Activated naive CD8-positive, alpha-beta T cell treated with anti-CD3 and anti-CD28 coated beads, Interleukin-2, amount 10 ng/mL, durations not matched to agents 7 days and 5 days (primary cell): ENCODE measurements around the gene CASP14. TPM values are rescaled to one million over a fixed set of nuclear protein-coding genes. Genes with fewer than 3 reads are reported as not detected.
"Not testable (repeated sequence)": the region's sequence is repeated elsewhere in the genome, so short reads cannot be mapped to it uniquely, and the experiment has no call there.

Experiments used
- ATAC-seq: fragments of 150-1000 bp; cut with Tn5 transposase; one replicate; pipeline ENCODE4 v1.10.0; 2021; ENCODE audit warnings: low read depth, moderate library complexity
- POLR2A ChIA-PET: fragments of 350-600 bp; sonication (Branson Sonifier 250); formaldehyde crosslinking; loops from one replicate; lab custom pipeline; 2021; ENCODE audit warnings: antibody characterized with exemption; lab: Charles Lee
- DNase-seq: peaks from one replicate; pipeline ENCODE4 v3.0.0; 2021
- H3K27ac Mint-ChIP-seq: one replicate; pipeline ENCODE4 v1.8.0; 2022; ENCODE audit warnings: mild to moderate bottlenecking, mixed read lengths
- H3K27me3 Mint-ChIP-seq: one replicate; pipeline ENCODE4 v1.8.0; 2022; ENCODE audit warnings: mild to moderate bottlenecking, moderate library complexity, mixed read lengths
- H3K36me3 Mint-ChIP-seq: one replicate; pipeline ENCODE4 v1.8.0; 2021; ENCODE audit warnings: mild to moderate bottlenecking, mixed read lengths
- H3K4me1 Mint-ChIP-seq: one replicate; pipeline ENCODE4 v1.8.0; 2021; ENCODE audit warnings: mixed read lengths
- H3K4me3 Mint-ChIP-seq: one replicate; pipeline ENCODE4 v1.8.0; 2022; ENCODE audit warnings: mild to moderate bottlenecking, moderate library complexity, mixed read lengths
- H3K9me3 Mint-ChIP-seq: one replicate; pipeline ENCODE4 v1.8.0; 2021; ENCODE audit warnings: mixed read lengths
- total RNA-seq, 2 experiments: library from RNA; stranded (reverse); gene quantifications; one replicate each; pipeline ENCODE4 v1.2.3, GENCODE V29; 2021

Gene CASP14
- total RNA-seq, 2 experiments from 2014 or later = not detected

DNA sequence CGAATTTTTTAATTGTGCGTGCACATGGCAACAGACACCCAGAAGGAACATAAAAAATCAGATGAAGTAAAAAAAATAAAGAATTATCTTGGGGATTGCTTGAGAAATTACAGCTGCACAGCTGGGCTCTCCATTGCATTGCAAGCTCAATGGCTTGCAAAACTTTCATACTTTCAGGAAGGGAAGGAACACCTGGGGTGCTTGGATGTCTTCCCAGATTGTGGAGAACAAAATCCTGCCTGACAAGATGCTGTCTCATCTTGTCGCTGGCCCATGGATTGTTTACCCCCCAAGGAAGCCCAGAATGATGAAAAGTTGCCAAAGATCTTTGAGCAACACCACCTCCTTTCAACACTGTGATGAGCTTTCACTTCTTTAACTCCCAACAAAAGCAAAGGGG is 11.0 kb upstream of the CASP14 start:
- H3K9me3 Mint-ChIP-seq = no peaks in the 10 kb centered on the region
- no peaks in the 10 kb centered on the region for H3K27me3 Mint-ChIP-seq
- H3K4me1 Mint-ChIP-seq = no peaks in the 10 kb centered on the region
- POLR2A ChIA-PET = no interaction called here
- no peaks in the 10 kb centered on the region for H3K36me3 Mint-ChIP-seq
- ATAC-seq = no peak
- H3K27ac Mint-ChIP-seq = no peak overlapping the region
- no peak for DNase-seq
- H3K4me3 Mint-ChIP-seq = no peak overlapping the region

DNA sequence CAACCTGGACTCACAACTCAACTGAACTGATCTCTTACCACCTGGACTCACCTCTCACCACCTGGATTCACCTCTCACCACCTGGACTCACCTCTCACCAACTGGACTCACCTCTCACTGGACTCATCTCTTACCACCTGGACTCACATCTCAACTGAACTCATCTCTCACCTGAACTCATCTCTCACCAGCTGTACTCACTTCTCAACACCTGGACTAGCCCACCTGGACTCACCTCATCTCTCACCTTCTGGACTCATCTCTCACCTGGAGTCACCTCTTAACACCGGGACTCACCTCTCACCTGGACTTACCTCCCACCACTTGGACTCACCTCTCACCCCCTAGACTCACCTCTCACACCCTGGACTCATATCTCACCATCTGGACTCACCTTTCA is 7.3 kb upstream of the CASP14 start:
- H3K9me3 Mint-ChIP-seq = no peaks in the 10 kb centered on the region
- DNase-seq = no peak
- no peak overlapping the region for H3K4me3 Mint-ChIP-seq
- no peak overlapping the region for H3K27ac Mint-ChIP-seq
- no peak for ATAC-seq
- POLR2A ChIA-PET = no interaction called here
- no peaks in the 10 kb centered on the region for H3K4me1 Mint-ChIP-seq
- H3K36me3 Mint-ChIP-seq = no peaks in the 10 kb centered on the region
- H3K27me3 Mint-ChIP-seq = peaks cover 2% of the 10 kb centered on the region

DNA sequence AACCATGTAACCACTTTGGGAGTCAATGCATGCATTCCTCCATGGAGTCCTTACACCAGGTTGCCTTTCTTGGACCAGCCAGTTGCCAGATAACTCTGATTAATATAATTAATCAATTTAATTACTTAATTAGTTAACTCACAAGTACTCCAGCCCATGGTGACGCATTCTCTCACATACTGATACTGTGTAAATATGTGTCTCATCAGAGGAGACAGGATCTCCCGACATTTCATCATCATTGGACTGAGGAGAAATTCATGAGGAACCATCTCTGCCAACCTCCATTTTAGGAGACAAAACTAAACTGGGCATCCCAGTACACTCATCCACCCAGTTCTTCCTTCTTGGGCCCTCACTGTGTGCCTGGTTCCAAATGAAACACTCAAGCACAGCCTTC is 6.5 kb upstream of the CASP14 start:
- Mint-ChIP-seq H3K36me3 (no peaks in the 10 kb centered on the region), H3K9me3 (no peaks in the 10 kb centered on the region), H3K4me3 (no peak overlapping the region), H3K4me1 (no peaks in the 10 kb centered on the region), H3K27me3 (peaks cover 2% of the 10 kb centered on the region), H3K27ac (no peak overlapping the region)
- POLR2A ChIA-PET = no interaction called here
- ATAC-seq (no peak), DNase-seq (no peak)

DNA sequence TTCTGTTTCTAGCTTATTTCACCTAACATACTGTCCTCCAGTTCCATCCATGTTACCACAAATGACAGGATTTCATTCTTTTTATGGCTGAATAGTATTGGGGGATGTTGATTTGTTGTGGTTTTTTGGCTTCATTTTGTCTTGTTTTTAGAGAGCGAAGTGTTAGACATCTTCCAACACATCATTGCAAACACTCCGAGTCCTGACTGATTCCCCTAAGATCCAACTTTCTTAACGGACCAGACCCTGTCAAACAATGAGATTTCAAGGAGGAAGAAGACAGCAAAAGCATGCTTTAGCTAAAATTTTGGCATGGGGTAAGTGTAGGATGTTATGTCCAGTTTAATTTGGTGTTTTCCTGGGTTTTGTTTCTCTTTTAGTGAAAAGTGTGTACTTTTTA is 3.8 kb upstream of the CASP14 start:
- no peaks in the 10 kb centered on the region for H3K4me1 Mint-ChIP-seq
- no peak for DNase-seq
- no peak overlapping the region for H3K4me3 Mint-ChIP-seq
- H3K27me3 Mint-ChIP-seq = peaks cover 2% of the 10 kb centered on the region
- no peak for ATAC-seq
- POLR2A ChIA-PET = no interaction called here
- no peaks in the 10 kb centered on the region for H3K36me3 Mint-ChIP-seq
- no peaks in the 10 kb centered on the region for H3K9me3 Mint-ChIP-seq
- no peak overlapping the region for H3K27ac Mint-ChIP-seq

DNA sequence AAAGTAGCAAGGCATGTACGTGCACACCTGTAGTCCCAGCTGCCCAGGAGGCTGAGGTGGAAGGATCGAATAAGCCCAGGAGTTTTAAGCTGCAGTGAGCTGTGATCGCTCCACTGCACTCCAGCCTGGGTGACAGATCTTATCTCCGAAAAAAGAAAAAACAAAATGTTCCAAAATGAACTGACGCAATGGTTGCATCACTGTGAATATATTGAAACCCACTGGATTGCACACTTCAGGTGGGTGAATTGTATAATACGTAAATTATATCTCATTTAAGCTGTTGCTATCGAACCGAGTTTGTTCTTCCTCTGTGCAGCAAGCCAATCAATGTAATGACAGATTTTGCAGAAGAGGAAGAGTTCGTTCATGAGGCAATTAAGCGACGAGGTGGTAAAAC is 1.6 kb upstream of the CASP14 start:
- ATAC-seq = no peak
- DNase-seq = no peak
- H3K36me3 Mint-ChIP-seq = no peaks in the 10 kb centered on the region

DNA sequence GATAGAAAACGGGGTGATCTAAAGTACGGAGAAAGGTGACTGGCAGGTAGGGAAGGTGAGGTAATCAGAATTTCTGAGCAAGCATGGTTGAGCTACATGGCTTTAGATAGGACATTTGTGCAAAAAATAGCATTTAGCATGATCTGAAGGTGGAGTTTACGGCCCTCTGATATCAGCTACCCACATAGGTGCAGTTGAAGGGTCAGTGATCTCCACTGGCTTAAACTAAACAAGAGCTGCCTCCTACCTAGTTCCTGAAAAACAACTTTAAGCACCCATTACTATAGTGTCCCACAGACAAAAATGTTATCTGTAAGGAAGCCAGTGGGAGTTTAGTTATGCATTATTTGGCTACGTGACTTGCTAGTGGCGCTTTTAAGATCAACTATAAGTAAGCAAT is 1.2 kb upstream of the CASP14 start:
- H3K9me3 Mint-ChIP-seq = no peaks in the 10 kb centered on the region
- ATAC-seq (no peak), DNase-seq (no peak)
- POLR2A ChIA-PET = no interaction called here
- H3K27me3 Mint-ChIP-seq = peaks cover 2% of the 10 kb centered on the region
- no peaks in the 10 kb centered on the region for H3K4me1 Mint-ChIP-seq
- H3K4me3 Mint-ChIP-seq = no peak overlapping the region
- H3K36me3 Mint-ChIP-seq = no peaks in the 10 kb centered on the region
- H3K27ac Mint-ChIP-seq = no peak overlapping the region

More for the DNA sequence above, 1.6 kb upstream of the CASP14 start:
- POLR2A ChIA-PET = no interaction called here
- Mint-ChIP-seq H3K4me3 (no peak overlapping the region), H3K27me3 (peaks cover 2% of the 10 kb centered on the region), H3K27ac (no peak overlapping the region), H3K4me1 (no peaks in the 10 kb centered on the region), H3K9me3 (no peaks in the 10 kb centered on the region)

DNA sequence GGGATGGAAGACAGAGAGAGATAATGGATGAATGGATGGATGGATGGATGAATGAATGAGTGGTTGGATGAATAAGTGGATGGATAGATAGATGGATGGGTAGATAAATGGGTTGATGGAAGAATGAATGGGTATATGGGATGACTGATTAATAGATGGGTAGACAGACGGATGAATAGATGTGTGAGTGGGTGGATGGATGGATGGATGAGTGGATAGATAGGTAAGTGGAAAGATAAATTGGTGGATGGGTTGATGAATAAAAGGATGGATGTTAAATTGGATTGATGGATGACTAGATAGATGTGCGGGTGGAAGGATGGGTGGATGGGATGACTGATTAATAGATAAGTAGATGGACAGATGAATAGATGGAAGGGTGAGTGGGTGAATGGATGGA is 1.4 kb downstream of the CASP14 start:
- H3K36me3 Mint-ChIP-seq = no peaks in the 10 kb centered on the region
- DNase-seq = no peak
- no peaks in the 10 kb centered on the region for H3K4me1 Mint-ChIP-seq
- ATAC-seq = no peak
- no peaks in the 10 kb centered on the region for H3K27me3 Mint-ChIP-seq
- no peak overlapping the region for H3K27ac Mint-ChIP-seq
- H3K9me3 Mint-ChIP-seq = no peaks in the 10 kb centered on the region
- no peak overlapping the region for H3K4me3 Mint-ChIP-seq
- POLR2A ChIA-PET = no interaction called here

DNA sequence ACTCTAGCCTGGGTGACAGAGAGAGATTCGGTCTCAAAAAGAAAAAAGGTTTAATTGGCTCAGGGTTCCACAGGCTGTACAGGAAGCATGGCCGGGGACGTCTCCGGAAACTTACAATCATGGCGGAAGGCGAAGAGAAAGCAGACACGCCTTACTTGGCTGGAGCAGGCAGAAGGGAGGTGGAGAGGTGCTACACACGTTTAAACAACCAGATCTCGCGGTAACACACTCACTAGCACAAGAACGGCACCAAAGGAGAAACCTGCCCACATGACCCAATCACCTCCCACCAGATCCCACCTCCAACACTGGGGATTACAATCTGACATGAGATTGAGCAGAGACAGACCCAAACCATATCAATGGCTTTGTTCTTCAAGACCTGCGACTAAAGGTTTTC is 12.8 kb downstream of the CASP14 start:
- no peak for ATAC-seq
- Mint-ChIP-seq H3K36me3 (no peaks in the 10 kb centered on the region), H3K27ac (no peak overlapping the region), H3K9me3 (peaks cover 1% of the 10 kb centered on the region), H3K27me3 (peaks cover 4% of the 10 kb centered on the region), H3K4me3 (no peak overlapping the region), H3K4me1 (no peaks in the 10 kb centered on the region)
- DNase-seq = no peak
- POLR2A ChIA-PET = no interaction called here

DNA sequence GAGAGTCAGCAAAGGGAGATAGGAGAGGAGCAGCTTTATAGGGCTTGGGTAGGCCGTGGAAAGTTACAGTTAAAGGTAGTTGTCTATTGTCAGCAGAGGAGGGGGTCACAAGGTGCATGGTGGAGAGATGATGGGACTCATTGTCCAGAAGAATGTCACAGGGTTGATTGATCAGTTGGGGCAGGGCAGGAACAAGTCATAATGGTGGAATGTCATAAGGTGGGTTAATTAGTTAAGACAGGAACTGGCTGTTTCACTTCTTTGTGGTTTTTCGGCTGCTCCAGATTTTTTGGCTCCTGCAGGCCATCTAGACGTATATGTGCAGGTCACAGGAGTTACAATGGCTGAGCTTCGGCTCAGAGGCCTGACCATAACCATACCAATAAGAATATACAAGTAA is 21.1 kb downstream of the CASP14 start:
- H3K4me3 Mint-ChIP-seq, H3K27ac Mint-ChIP-seq, DNase-seq, ATAC-seq, POLR2A ChIA-PET, H3K9me3 Mint-ChIP-seq, H3K4me1 Mint-ChIP-seq, H3K36me3 Mint-ChIP-seq: not testable (repeated sequence)
- peaks cover 10% of the 10 kb centered on the region for H3K27me3 Mint-ChIP-seq

DNA sequence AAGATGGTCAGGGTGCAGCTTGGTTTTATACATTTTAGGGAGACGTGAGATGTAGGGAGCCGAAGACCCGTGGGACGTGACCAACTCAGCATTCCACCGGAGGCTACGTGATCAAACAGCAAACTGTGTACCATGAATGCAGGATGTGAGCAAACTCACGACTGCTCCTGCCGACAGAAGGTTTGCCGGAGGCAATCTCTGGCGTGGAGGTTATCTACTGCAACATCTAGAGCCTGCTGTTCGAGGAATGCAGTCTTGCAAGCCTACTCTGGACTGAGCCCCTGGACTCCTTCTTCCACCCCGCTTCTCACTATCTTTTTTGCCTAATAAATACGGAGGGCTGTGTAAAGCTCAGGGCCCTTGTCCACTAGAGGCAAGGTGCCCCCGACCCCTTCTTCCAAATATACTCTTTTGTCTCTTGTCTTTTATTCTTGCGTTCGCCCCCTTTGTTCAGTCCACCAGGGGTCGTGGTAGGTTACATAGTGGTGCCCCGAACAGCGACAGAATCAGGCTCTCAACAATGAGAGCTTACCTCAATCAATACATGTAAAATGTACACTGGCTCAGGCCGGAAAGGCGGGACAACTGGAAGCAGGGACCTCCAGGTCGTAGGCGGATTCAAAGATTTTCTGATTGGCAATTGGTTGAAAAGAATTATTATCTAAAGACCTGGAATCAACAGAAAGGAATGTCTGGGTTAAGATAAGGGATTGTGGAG is 23.8 kb downstream of the CASP14 start:
- Mint-ChIP-seq H3K27me3 (peaks cover 4% of the 10 kb centered on the region), H3K27ac (no peak overlapping the region), H3K4me3 (no peak overlapping the region), H3K36me3 (no peaks in the 10 kb centered on the region), H3K4me1 (no peaks in the 10 kb centered on the region), H3K9me3 (no peaks in the 10 kb centered on the region)
- ATAC-seq = no peak
- POLR2A ChIA-PET = no interaction called here
- DNase-seq = no peak

DNA sequence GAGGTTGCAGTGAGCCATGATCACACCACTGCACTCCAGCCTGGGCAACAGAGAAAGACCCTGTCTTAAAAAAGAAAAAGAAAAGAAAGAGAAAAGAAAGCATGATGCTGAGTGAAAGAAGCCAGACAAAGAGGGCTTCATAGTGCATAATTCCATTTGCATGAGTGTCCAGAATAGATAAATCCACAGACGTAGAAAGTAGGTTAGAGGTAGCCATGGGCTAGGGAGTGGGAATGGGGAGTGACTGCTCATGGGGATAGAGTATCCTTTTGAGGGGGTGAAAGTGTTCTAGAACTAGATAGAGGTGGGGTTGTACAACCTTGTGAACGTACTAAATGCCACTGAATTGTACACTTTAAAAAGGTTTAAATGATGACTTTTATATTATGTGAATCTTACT is 25.1 kb downstream of the CASP14 start:
- Mint-ChIP-seq H3K27me3 (peaks cover 4% of the 10 kb centered on the region), H3K4me1 (no peaks in the 10 kb centered on the region), H3K27ac (no peak overlapping the region), H3K9me3 (no peaks in the 10 kb centered on the region), H3K36me3 (no peaks in the 10 kb centered on the region), H3K4me3 (no peak overlapping the region)
- POLR2A ChIA-PET = no interaction called here
- no peak for ATAC-seq
- DNase-seq = no peak

DNA sequence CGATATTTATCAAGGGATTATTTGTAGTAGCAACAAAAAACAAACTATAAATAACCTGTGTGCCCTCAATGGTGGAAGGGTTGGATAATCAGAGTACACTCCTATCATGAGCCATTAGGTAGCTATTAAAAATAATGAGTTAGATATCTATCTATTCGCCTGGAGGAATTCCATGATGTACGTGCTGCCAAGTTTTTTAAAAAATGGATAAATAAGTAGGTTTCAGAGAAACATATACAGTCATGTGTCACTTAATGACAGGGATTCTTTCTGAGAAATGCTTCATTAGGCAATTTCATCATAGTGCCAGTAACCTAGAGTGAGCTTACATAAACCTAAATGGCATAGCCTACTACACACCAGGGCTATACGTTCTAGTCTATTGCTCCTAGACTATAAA is 26.5 kb downstream of the CASP14 start:
- ATAC-seq = no peak
- POLR2A ChIA-PET = no interaction called here
- no peak for DNase-seq
- H3K27ac Mint-ChIP-seq = no peak overlapping the region
- H3K27me3 Mint-ChIP-seq = peaks cover 4% of the 10 kb centered on the region
- H3K4me1 Mint-ChIP-seq = no peaks in the 10 kb centered on the region
- no peaks in the 10 kb centered on the region for H3K36me3 Mint-ChIP-seq
- H3K9me3 Mint-ChIP-seq = no peaks in the 10 kb centered on the region
- no peak overlapping the region for H3K4me3 Mint-ChIP-seq

DNA sequence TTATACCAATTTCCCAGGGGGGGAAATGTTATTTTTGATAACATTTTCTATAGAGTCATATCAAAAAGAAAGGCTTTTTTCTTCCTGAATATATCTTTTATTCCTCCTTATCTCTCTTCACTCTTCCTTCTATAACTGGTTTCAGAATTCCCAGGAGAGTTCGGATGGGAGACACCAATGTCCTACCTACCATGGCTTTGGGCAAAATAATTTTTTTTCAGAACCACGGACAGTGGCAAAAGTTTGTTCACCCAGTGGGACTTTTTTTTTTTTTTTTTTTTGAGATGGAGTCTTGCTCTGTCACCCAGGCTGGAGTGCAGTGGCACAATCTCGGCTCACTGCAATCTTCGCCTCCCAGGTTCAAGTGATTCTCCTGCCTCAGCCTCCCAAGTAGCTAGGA is 30.7 kb downstream of the CASP14 start:
- H3K9me3 Mint-ChIP-seq, H3K4me3 Mint-ChIP-seq, H3K27ac Mint-ChIP-seq, POLR2A ChIA-PET, ATAC-seq, H3K27me3 Mint-ChIP-seq, H3K4me1 Mint-ChIP-seq, DNase-seq, H3K36me3 Mint-ChIP-seq: not testable (repeated sequence)

DNA sequence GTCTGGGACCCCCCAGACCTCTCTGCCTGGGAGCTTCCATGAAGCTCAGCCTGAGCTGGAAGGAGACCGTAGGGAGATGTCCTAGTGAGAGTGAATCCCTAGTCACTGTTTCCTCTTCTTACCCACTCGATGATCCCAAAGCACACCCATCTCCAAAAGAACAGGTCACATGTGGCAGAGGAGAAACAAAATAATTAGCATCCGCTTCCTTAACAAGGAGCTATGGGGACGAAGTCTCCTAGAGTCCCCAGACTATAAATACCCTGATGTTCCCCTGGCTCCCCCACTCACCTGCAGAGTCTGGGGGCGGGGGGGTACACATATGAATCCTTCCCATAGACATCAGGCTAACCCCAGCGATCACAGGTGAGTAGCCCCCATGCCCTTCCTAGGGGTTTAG is 32.6 kb downstream of the CASP14 start, which contains the start of gene OR1I1:
Gene OR1I1 (plus strand): TSS at position 301 of the 400 bp plus-strand sequence. CDS start 4,855 bp downstream, outside the sequence.
- POLR2A ChIA-PET = no interaction called here
- peaks cover 4% of the 10 kb centered on the region for H3K27me3 Mint-ChIP-seq
- H3K9me3 Mint-ChIP-seq = no peaks in the 10 kb centered on the region
- DNase-seq = no peak
- H3K36me3 Mint-ChIP-seq = no peaks in the 10 kb centered on the region
- ATAC-seq = no peak
- H3K4me1 Mint-ChIP-seq = no peaks in the 10 kb centered on the region
- no peak within 1 kb of the TSS for H3K27ac Mint-ChIP-seq
- no peak within 1 kb of the TSS for H3K4me3 Mint-ChIP-seq
